G401 (cell line): ENCODE results near the gene SOS2. TPM values are rescaled to one million over a fixed set of nuclear protein-coding genes. Genes with fewer than 3 reads are reported as not detected.
"Not testable (repeated sequence)": the region's sequence is repeated elsewhere in the genome, so short reads cannot be mapped to it uniquely, and the experiment has no call there.

Source experiments
- DNase-seq: peaks from one replicate; pipeline ENCODE4 v3.0.0-alpha.2; 2015; ENCODE audit warnings: low spot score
- in situ Hi-C: cut with HindIII; loops from 2 replicates; pipeline ENCODE4 v1.10.0; 2016; ENCODE audit warnings: low sequenced_read_pairs, mixed read lengths
- total RNA-seq: library from RNA; depleted of rRNA; stranded (reverse); fragments of >200 nt; shearing (Covaris generic); gene quantifications from 2 replicates; pipeline ENCODE4 v1.2.3, GENCODE V29; 2014

The SOS2 gene
- total RNA-seq, 1 experiment from 2014 or later = 20.0 TPM

GRCh38 chr14:50230401-50230700 is 1.0 kb downstream of the SOS2 start:
- DNase-seq = peak; percentile 46

GRCh38 chr14:50229681-50230080 is 1.7 kb downstream of the SOS2 start:
- DNase-seq = peak; percentile 18
- in situ Hi-C loops = no loop called here

More at GRCh38 chr14:50230401-50230700, 1.0 kb downstream of the SOS2 start:
- in situ Hi-C loops = no loop called here

GRCh38 chr14:50228313-50228712 is 3.1 kb downstream of the SOS2 start:
- DNase-seq = no peak
- in situ Hi-C loops = no loop called here

- in situ Hi-C loops = no loop called here
- no peak for DNase-seq
These were observed 5.4 kb downstream of the SOS2 start for GRCh38 chr14:50225974-50226297.

- in situ Hi-C loops = no loop called here
- no peak for DNase-seq
These were observed 6.1 kb downstream of the SOS2 start for GRCh38 chr14:50225067-50225973.

- no peak for DNase-seq
- in situ Hi-C loops = no loop called here
These were observed 9.2 kb downstream of the SOS2 start for GRCh38 chr14:50222055-50222613.

- in situ Hi-C loops = no loop called here
- no peak for DNase-seq
These were observed 12.9 kb downstream of the SOS2 start for GRCh38 chr14:50218501-50218900.

- in situ Hi-C loops = no loop called here
- no peak for DNase-seq
These were observed 16.0 kb downstream of the SOS2 start for GRCh38 chr14:50215416-50215815.

GRCh38 chr14:50213795-50214194 is 17.6 kb downstream of the SOS2 start:
- in situ Hi-C loops = no loop called here
- no peak for DNase-seq

- DNase-seq = no peak
- in situ Hi-C loops = no loop called here
These were observed 18.7 kb downstream of the SOS2 start for GRCh38 chr14:50212726-50213125.

GRCh38 chr14:50210074-50210473 is 21.3 kb downstream of the SOS2 start:
- in situ Hi-C loops = no loop called here

GRCh38 chr14:50198499-50198898 is 32.9 kb downstream of the SOS2 start:
- DNase-seq = no peak
- in situ Hi-C loops = no loop called here

More at GRCh38 chr14:50210074-50210473, 21.3 kb downstream of the SOS2 start:
- no peak for DNase-seq

GRCh38 chr14:50191499-50191898 is 39.9 kb downstream of the SOS2 start:
- in situ Hi-C loops = no loop called here
- no peak for DNase-seq

- DNase-seq = no peak
- in situ Hi-C loops = no loop called here
These were observed 45.3 kb downstream of the SOS2 start for GRCh38 chr14:50186107-50186506.

GRCh38 chr14:50173891-50174290 is 57.5 kb downstream of the SOS2 start:
- DNase-seq = no peak
- in situ Hi-C loops = no loop called here

- in situ Hi-C loops = no loop called here
These were observed 59.5 kb downstream of the SOS2 start for GRCh38 chr14:50171895-50172294.

GRCh38 chr14:50167381-50167780 is 64.0 kb downstream of the SOS2 start:
- in situ Hi-C loops = not testable (repeated sequence)

More at GRCh38 chr14:50171895-50172294, 59.5 kb downstream of the SOS2 start:
- no peak for DNase-seq

GRCh38 chr14:50156111-50156510 is 75.3 kb downstream of the SOS2 start:
- in situ Hi-C loops = no loop called here
- no peak for DNase-seq

More at GRCh38 chr14:50167381-50167780, 64.0 kb downstream of the SOS2 start:
- DNase-seq = not testable (repeated sequence)

- DNase-seq = no peak
- in situ Hi-C loops = loop anchor here (25.0 kb wide), 1 partner anchor 286 kb away; the partner anchor contains the start of gene NEMF
These were observed 82.6 kb downstream of the SOS2 start for GRCh38 chr14:50148799-50149198.

- DNase-seq = no peak
- in situ Hi-C loops = loop anchor here (25.0 kb wide), 1 partner anchor 277 kb away; the partner anchor contains the start of gene NEMF
These were observed 92.2 kb downstream of the SOS2 start for GRCh38 chr14:50139192-50139591.

GRCh38 chr14:50127802-50128201 is 103.6 kb downstream of the SOS2 start:
- DNase-seq = no peak
- in situ Hi-C loops = loop anchor here (25.0 kb wide), 1 partner anchor 266 kb away; the partner anchor contains the start of gene NEMF
